RWPE1 (cell line): ENCODE measurements around the gene WDR4.

Experiments
- CTCF ChIA-PET: fragments of 350-600 bp; sonication (Branson Sonifier 250); formaldehyde crosslinking; extraction: SDS; loops from one replicate; lab custom pipeline; 2021; lab: Yijun Ruan, JAX
- POLR2A ChIA-PET: fragments of 400-600 bp; formaldehyde crosslinking; extraction: SDS; loops from one replicate; lab custom pipeline; 2020; ENCODE audit warnings: antibody characterized with exemption; ENCODE audit not compliant: low non-redundant PET; lab: Yijun Ruan, JAX
- DNase-seq: peaks from one replicate; pipeline ENCODE4 v3.0.0; 2012; ENCODE audit warnings: low spot score
- H3K27ac ChIP-seq: fragments of 450-650 bp; 2 replicates; pipeline ENCODE4 v1.5.1; 2017
- TF ChIP-seq, protein P1 (sequence below): fragments of 450-650 bp; conservative IDR thresholded peaks from 2 replicates; pipeline ENCODE4 v1.5.1; 2017; ENCODE audit warnings: low read depth, mild to moderate bottlenecking

The WDR4 gene

DNA sequence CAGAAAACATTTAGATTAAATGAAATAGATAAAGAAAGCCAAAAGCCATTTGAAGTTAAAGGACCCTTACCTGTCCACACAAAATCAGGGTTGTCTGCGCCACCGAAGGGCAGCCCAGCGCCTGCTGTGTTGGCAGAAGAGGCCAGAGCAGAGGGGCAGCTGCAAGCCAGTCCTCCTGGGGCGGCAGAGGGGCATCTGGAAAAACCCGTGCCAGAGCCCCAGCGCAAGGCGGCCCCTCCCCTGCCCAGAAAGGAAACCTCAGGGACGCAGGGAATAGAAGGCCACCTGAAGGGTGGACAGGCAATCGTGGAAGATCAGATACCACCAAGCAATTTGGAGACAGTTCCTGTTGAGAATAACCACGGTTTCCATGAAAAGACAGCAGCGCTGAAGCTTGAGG, 24.5 kb upstream of the WDR4 start:
- TF ChIP-seq, protein P1, sequence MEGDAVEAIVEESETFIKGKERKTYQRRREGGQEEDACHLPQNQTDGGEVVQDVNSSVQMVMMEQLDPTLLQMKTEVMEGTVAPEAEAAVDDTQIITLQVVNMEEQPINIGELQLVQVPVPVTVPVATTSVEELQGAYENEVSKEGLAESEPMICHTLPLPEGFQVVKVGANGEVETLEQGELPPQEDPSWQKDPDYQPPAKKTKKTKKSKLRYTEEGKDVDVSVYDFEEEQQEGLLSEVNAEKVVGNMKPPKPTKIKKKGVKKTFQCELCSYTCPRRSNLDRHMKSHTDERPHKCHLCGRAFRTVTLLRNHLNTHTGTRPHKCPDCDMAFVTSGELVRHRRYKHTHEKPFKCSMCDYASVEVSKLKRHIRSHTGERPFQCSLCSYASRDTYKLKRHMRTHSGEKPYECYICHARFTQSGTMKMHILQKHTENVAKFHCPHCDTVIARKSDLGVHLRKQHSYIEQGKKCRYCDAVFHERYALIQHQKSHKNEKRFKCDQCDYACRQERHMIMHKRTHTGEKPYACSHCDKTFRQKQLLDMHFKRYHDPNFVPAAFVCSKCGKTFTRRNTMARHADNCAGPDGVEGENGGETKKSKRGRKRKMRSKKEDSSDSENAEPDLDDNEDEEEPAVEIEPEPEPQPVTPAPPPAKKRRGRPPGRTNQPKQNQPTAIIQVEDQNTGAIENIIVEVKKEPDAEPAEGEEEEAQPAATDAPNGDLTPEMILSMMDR: no peak
- POLR2A ChIA-PET: no interaction called here
- no peak overlapping the region for H3K27ac ChIP-seq
- DNase-seq: no peak
- CTCF ChIA-PET: no interaction called here

DNA sequence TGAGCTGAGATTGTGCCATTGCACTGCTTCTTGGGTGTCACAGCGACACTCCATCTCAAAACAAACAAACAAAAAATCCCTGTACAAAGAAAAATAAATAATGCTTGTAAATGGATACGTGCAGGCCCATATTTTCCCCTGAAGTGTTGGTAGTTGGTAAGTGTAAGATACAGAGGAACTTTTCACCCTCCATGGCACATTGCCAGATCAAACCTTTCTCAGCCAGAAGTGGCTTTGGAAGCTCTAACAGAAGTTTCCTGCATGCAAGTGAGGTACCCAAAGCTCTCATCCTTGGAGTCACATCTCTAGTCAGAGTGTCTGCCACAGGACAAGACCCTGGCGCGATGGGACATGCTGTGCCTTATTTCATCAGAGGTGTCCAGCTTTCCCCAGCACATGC, 21.1 kb upstream of the WDR4 start:
- ChIA-PET POLR2A (no interaction called here), CTCF (no interaction called here)
- TF ChIP-seq, protein P1: no peak
- H3K27ac ChIP-seq: no peak overlapping the region
- DNase-seq: no peak

DNA sequence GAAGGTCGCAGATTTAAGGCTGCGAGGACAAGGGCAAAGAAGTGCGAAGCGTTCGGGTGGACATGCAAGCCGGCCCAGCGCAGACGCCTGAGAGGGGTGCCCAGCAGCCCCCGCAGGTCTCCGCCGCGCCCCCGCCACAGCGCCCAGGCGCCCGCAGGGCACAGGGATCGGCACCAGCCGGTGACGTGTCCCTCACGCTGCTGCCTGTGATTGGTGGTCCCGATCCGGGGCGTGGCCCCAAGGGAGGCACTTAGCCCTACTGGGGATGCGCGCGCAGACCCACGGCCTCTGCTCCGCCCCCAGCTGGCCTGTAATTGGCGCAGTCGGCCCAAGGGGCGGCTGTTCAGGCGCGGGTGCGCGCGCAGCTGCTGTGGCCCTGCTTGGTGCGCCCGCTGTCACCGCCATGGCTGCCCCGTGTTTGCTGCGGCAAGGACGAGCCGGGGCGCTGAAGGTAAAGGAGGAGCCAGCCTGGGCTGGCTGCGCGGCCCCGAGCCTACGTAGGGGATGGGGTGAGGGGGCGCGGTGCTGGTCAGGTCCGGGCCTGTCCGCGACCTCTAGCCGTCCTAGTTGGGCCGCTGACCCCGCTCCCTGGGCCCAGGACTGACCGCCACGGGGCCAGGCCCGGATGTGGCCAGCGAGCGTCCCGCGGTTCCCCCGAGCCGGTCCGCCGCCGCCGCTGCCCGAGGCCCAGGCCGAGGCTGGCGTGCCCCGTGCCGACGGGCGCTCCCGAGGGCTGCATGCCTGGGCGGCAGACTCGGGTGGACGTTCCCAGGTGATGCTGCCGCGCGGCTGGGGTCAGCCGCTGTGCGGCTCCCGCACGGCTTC, 13.8 kb upstream of the WDR4 start, which contains the start of gene NDUFV3:
TSS of gene NDUFV3 (plus strand) at position 379 of the 825 bp plus-strand sequence. CDS start at position 404, 25 bp downstream.
- DNase-seq: peak; percentile 99
- POLR2A ChIA-PET: interaction anchor here (0.6 to 1.0 kb wide), 4 partner anchors 15 to 126 kb away, joined by 3 read pairs; no protein-coding TSS in a partner anchor
- H3K27ac ChIP-seq: peak within 1 kb of the TSS; percentile 91
- CTCF ChIA-PET: no interaction called here
- TF ChIP-seq, protein P1: no peak

DNA sequence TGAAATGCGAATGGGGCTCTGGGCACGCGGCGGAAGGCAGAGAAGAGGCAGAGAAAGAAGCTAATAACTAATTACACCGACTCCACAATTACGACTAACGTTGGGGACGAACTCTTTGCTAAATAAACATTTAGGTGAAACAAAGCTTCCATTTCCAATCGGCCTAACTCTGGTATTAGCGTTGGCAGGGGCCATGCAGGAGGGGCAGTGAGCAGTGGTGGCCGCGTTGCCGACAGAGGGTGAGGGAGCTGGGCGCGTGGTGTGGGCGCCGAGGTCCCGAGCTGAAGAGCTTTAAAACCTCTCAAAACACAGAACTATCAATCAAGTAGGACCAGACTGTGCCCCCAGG, 13.2 kb upstream of the WDR4 start:
- H3K27ac ChIP-seq: peak overlapping the region; percentile 91
- no peak for DNase-seq
- ChIA-PET CTCF (interaction anchor here (0.6 kb wide), 1 partner anchor 329 kb away, joined by 3 read pairs; no protein-coding TSS in a partner anchor), POLR2A (interaction anchor here (0.6 to 1.0 kb wide), 5 partner anchors 14 to 126 kb away, joined by 3 read pairs; no protein-coding TSS in a partner anchor)
- TF ChIP-seq, protein P1: no peak

DNA sequence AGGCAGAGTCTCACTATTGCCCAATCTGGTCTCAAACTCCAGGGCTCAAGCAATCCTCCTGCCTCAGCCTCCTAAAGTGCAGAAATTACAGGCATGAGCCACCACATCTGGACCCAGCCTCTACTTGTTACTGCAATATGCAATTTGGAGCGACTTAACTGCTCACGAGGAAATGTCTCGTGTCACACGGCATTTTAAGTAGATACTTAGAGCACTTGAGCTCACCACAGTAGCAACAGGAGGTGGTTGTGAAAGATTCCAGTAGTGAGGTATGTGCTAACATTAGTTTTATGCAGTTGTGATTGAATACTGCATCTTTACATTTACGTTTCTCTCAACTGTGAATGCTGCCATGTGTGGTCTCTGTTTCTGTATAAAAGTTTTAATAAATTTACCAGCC, 8.0 kb upstream of the WDR4 start:
- POLR2A ChIA-PET: no interaction called here
- CTCF ChIA-PET: no interaction called here
- no peak overlapping the region for H3K27ac ChIP-seq
- DNase-seq: no peak
- TF ChIP-seq, protein P1: no peak

DNA sequence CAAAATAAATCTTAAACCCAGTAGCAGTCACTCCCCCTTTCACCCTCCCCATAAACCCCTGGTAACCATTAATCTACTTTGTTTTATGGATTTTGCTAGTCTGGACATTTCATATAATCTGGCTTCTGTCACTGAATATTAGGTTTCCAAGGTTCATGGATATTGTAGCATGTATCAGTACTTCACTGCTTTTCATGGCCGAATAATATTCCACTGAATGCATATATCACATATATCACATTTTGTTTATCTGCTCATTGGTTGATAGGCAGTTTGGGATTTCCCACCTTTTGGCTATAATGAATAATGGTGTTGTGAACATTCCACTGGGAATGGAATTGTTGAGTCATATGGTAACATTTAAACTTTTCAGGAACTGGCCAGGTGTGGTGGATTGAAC, 4.6 kb upstream of the WDR4 start:
- CTCF ChIA-PET: no interaction called here
- POLR2A ChIA-PET: no interaction called here
- no peak overlapping the region for H3K27ac ChIP-seq
- TF ChIP-seq, protein P1: no peak
- no peak for DNase-seq
